Measurements from ENCODE around the gene MCM5. TPM values are rescaled to one million over a fixed set of nuclear protein-coding genes. Genes with fewer than 3 reads are reported as not detected.

Gene MCM5
- total RNA-seq, 2 donors from 2014 or later, result 155 to 179 TPM

DNA sequence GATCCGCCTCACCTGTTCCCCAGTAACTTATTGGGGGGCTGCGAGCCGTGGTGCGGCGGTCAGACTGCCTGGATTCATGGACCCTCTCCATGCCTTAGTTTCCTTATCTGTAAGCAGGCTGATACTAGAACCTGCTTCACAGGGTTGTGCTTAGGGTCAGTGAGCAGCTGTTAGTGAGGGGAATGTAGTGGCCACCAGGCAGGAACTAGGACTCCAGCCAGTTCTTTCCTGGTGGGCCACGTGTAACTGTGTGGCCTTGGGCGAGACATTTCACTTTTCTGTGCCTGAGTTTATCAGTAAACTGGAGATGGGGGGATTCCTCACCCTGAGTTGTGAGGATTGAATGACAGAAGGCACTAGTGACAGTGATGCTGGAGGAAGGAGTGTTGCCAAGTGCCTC, 24.8 kb downstream of the MCM5 start:
- no peak overlapping the region for H3K27ac ChIP-seq (ENCODE audit: low read depth, low read length)
- H3K4me3 ChIP-seq (ENCODE audit: low read length), result no peak overlapping the region
- H3K36me3 ChIP-seq (ENCODE audit: control insufficient read depth, insufficient read depth, low read length), result peaks cover 71% of the 10 kb centered on the region
- H3K9me3 Mint-ChIP-seq, result no peaks in the 10 kb centered on the region
- H3K9ac ChIP-seq (ENCODE audit: extremely low read depth, low read length, poor library complexity, severe bottlenecking), result no peak overlapping the region
- peaks cover 15% of the 10 kb centered on the region for H3K4me1 ChIP-seq (ENCODE audit: control insufficient read depth, insufficient read depth, low read length)
- TF ChIP-seq, protein P1, sequence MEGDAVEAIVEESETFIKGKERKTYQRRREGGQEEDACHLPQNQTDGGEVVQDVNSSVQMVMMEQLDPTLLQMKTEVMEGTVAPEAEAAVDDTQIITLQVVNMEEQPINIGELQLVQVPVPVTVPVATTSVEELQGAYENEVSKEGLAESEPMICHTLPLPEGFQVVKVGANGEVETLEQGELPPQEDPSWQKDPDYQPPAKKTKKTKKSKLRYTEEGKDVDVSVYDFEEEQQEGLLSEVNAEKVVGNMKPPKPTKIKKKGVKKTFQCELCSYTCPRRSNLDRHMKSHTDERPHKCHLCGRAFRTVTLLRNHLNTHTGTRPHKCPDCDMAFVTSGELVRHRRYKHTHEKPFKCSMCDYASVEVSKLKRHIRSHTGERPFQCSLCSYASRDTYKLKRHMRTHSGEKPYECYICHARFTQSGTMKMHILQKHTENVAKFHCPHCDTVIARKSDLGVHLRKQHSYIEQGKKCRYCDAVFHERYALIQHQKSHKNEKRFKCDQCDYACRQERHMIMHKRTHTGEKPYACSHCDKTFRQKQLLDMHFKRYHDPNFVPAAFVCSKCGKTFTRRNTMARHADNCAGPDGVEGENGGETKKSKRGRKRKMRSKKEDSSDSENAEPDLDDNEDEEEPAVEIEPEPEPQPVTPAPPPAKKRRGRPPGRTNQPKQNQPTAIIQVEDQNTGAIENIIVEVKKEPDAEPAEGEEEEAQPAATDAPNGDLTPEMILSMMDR (conservative IDR thresholded peaks at IDR 0.05), result no peak
- H3K27ac Mint-ChIP-seq, result no peak overlapping the region
- peaks cover 15% of the 10 kb centered on the region for H3K4me1 Mint-ChIP-seq
- H3K4me3 Mint-ChIP-seq, result no peak overlapping the region
- H3K36me3 Mint-ChIP-seq (ENCODE audit: low read depth), result peaks cover 54% of the 10 kb centered on the region
- H3K27me3 Mint-ChIP-seq (ENCODE audit: insufficient read depth), result no peaks in the 10 kb centered on the region
- no peak for DNase-seq
- 90 to 96% methylated on average over 7 of the region's 7 CpGs for WGBS, 2 experiments (ENCODE audit: insufficient coverage in 1 of 2, insufficient read length in 1 of 2)
- H3K27me3 ChIP-seq (ENCODE audit: control insufficient read depth, insufficient read depth, low read length, poor library complexity, severe bottlenecking), result no peaks in the 10 kb centered on the region
- no peaks in the 10 kb centered on the region for H3K9me3 ChIP-seq (ENCODE audit: control insufficient read depth, low read length)

- Mint-ChIP-seq H3K27ac (peak overlapping the region; percentile 78), H3K9me3 (no peaks in the 10 kb centered on the region), H3K4me3 (no peak overlapping the region), H3K36me3 (ENCODE audit: low read depth) (peaks cover 46% of the 10 kb centered on the region), H3K27me3 (ENCODE audit: insufficient read depth) (no peaks in the 10 kb centered on the region), H3K4me1 (peaks cover 15% of the 10 kb centered on the region)
- no peak for DNase-seq
- Histone ChIP-seq H3K27me3 (ENCODE audit: control insufficient read depth, insufficient read depth, low read length, poor library complexity, severe bottlenecking) (no peaks in the 10 kb centered on the region), H3K4me3 (ENCODE audit: low read length) (no peak overlapping the region), H3K4me1 (ENCODE audit: control insufficient read depth, insufficient read depth, low read length) (peaks cover 15% of the 10 kb centered on the region), H3K27ac (ENCODE audit: low read depth, low read length) (peak overlapping the region; percentile 66), H3K9me3 (ENCODE audit: control insufficient read depth, low read length) (no peaks in the 10 kb centered on the region), H3K9ac (ENCODE audit: extremely low read depth, low read length, poor library complexity, severe bottlenecking) (no peak overlapping the region), H3K36me3 (ENCODE audit: control insufficient read depth, insufficient read depth, low read length) (peaks cover 64% of the 10 kb centered on the region)
- 88 to 91% methylated on average over 1 to 7 of the region's 7 CpGs for WGBS, 2 experiments (ENCODE audit: insufficient coverage in 1 of 2, insufficient read length in 1 of 2)
- TF ChIP-seq, protein P1 (conservative IDR thresholded peaks at IDR 0.05), result no peak
Observed at GRCh38 chr22:35425546-35425945, 25.6 kb downstream of the MCM5 start.

DNA sequence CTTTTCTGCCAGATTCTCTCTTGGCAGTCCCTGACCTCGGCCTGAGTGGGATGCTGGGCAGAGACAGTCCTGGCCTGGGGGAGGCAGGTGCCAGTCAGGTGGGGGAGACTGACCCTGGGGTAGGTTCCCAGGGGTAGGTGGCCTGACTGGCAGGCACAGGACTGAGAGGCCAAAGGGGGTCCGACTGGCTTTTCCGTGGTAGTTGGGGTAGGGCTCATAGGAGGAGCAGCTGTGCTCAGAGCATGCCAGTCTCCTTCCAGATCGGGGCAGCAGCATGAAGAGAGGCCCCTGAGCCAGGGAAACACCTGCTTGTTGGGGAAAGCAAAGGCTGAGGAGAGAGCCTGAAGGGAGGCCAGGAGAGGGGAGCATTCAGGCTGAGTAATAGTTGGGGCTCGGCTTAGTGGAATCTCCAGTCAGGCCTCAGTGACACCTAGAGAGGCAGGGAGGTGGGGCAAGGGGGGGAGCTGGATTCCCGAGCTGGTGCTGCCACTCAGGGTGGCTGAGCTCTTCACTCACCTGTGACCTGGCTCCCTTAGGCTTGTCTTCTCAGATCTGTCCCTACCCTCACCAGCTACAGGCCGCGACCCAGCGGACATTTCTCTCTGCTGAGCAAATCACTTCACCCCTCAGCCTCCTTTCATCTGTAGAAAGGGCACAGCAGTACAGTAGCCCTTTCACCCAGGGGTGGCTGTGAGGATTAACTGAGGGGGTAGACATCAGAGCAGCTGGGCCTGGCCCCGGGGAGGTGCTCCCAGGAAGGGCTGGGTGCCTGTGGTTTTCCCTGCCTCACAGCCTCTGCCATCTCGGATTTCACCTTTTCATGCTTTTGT, 26.2 kb downstream of the MCM5 start:
- Mint-ChIP-seq H3K9me3 (no peaks in the 10 kb centered on the region), H3K27ac (peak overlapping the region; percentile 78), H3K4me3 (no peak overlapping the region), H3K36me3 (ENCODE audit: low read depth) (peaks cover 42% of the 10 kb centered on the region), H3K27me3 (ENCODE audit: insufficient read depth) (no peaks in the 10 kb centered on the region), H3K4me1 (peaks cover 15% of the 10 kb centered on the region)
- no peak overlapping the region for H3K4me3 ChIP-seq (ENCODE audit: low read length)
- DNase-seq, result peak; percentile 75
- H3K9me3 ChIP-seq (ENCODE audit: control insufficient read depth, low read length), result no peaks in the 10 kb centered on the region
- 74 to 81% methylated on average over 6 to 11 of the region's 11 CpGs for WGBS, 2 experiments (ENCODE audit: insufficient coverage in 1 of 2, insufficient read length in 1 of 2)
- H3K27ac ChIP-seq (ENCODE audit: low read depth, low read length), result peak overlapping the region; percentile 66
- peak overlapping the region; percentile 25 for H3K9ac ChIP-seq (ENCODE audit: extremely low read depth, low read length, poor library complexity, severe bottlenecking)
- peaks cover 62% of the 10 kb centered on the region for H3K36me3 ChIP-seq (ENCODE audit: control insufficient read depth, insufficient read depth, low read length)
- TF ChIP-seq, protein P1 (conservative IDR thresholded peaks at IDR 0.05), result no peak
- no peaks in the 10 kb centered on the region for H3K27me3 ChIP-seq (ENCODE audit: control insufficient read depth, insufficient read depth, low read length, poor library complexity, severe bottlenecking)
- H3K4me1 ChIP-seq (ENCODE audit: control insufficient read depth, insufficient read depth, low read length), result peaks cover 15% of the 10 kb centered on the region
